H1 (cell line): ENCODE results near the gene ACER3. TPM values are rescaled to one million over a fixed set of nuclear protein-coding genes. Genes with fewer than 3 reads are reported as not detected.

Experiments used
- HDAC2 ChIP-seq, 2 experiments: fragments of 300-600 bp in 1 of 2; sonication (generic) in 1 of 2; IDR thresholded peaks; 2 replicates each; pipeline ENCODE4 v1.6.1; 2011 to 2012; ENCODE audit warnings: low read depth in 2 of 2, low read length in 2 of 2, mild to moderate bottlenecking in 2 of 2, moderate library complexity in 2 of 2, borderline replicate concordance in 1 of 2, inconsistent platforms in 1 of 2
- NANOG ChIP-seq: IDR thresholded peaks from 2 replicates; pipeline ENCODE4 v1.6.1; 2011; ENCODE audit warnings: low read length, low read depth, mild to moderate bottlenecking, inconsistent platforms; ENCODE audit not compliant: insufficient read depth, poor library complexity, severe bottlenecking
- RAD21 ChIP-seq, 2 experiments: IDR thresholded peaks in 1 of 2; conservative IDR thresholded peaks in 1 of 2; 2 replicates each; pipeline ENCODE4 v1.6.1; 2011; ENCODE audit warnings: low read depth in 2 of 2, low read length in 2 of 2, improper control_type of control experiment in 1 of 2, inconsistent platforms in 1 of 2, mild to moderate bottlenecking in 1 of 2, moderate library complexity in 1 of 2
- RXRA ChIP-seq: IDR thresholded peaks from 2 replicates; pipeline ENCODE4 v1.6.1; 2011; ENCODE audit warnings: low read depth, mild to moderate bottlenecking, low read length, moderate library complexity; ENCODE audit not compliant: insufficient read depth
- SP1 ChIP-seq: IDR thresholded peaks from 2 replicates; pipeline ENCODE4 v1.6.1; 2011; ENCODE audit warnings: low read depth, low read length
- SUZ12 ChIP-seq: fragments of 200-600 bp; sonication (generic); IDR thresholded peaks from 2 replicates; pipeline ENCODE4 v1.6.1; 2012; ENCODE audit warnings: mild to moderate bottlenecking, inconsistent platforms, low read length, moderate library complexity, mixed read lengths
- polyA plus RNA-seq, 7 experiments: library from polyadenylated mRNA; depleted of rRNA in 3 of 7; stranded (reverse) in 5 of 7; unstranded in 2 of 7; fragments of >200 nt in 5 of 7; fragments of 200-250 nt in 2 of 7; gene quantifications; 1 replicate in 5 of 7; 2 replicates in 1 of 7; 4 replicates in 1 of 7; pipeline versions ENCODE4 v1.2.1 to v1.2.3, GENCODE V29; 2011 to 2013; ENCODE audit warnings: missing spikeins in 2 of 7, mixed read lengths in 2 of 7
- total RNA-seq: library from RNA; stranded (reverse); fragmentation: NEBNext Ultra II Directional; extraction: Animal tissue kit (Norgen Biotek cat#: 25700); gene quantifications from 2 replicates; pipeline ENCODE4 v1.2.1, GENCODE V29; 2021

ACER3 gene
- total and polyA plus RNA-seq, 2 of the 8 experiments (the other 6 are each of a cell fraction or from before 2014, with no cell fraction given), result 5.7 to 16.2 TPM

DNA sequence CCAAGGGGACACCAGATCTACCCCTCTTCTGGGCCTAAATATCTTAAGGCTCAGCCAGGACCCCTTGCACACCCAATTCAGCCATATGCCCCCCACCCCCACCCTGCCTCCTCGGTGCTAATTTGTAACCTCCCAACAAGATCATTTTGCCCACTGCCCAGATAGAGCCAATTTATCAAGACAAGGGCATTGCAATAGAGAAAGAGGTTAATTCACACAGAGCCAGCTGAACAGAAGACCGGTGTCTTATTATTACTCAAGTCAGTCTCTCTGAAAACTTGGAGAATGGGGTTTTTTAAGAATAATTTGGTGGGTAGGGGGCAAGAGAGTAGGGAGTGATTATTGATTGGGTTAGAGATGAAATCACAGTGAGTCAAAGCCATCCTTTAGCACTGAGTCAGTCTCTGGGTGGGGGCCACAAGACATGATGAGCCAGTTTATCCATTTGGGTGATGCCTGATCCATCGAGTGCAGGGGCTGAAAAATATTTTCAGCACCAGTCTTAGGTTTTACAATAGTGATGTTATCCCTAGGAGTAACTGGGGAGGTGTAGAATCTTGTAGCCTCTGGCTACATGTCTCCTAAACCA is 196.2 kb downstream of the ACER3 start (continued):
- TF ChIP-seq SP1 (no peak), RXRA (no peak), RAD21 (IDR thresholded peaks at IDR 0.05 in 1 of 2, conservative IDR thresholded peaks at IDR 0.05 in 1 of 2; ENCODE audit: low read depth in 2 of 2, low read length in 2 of 2) (no peak), NANOG (no peak), HDAC2 (IDR thresholded peaks at IDR 0.05; ENCODE audit: borderline replicate concordance in 1 of 2, low read depth in 2 of 2, low read length in 2 of 2) (no peak), SUZ12 (no peak)
- TF ChIP-seq, all 59 proteins: peak for 0
